Duodenal mucosa (tissue), 2 donors: ENCODE data around the gene SPTBN2.

Experiments used
- H3K27ac ChIP-seq: one replicate; pipeline ENCODE4 v1.7.0; 2013; ENCODE audit warnings: low read depth, low read length
- H3K27me3 ChIP-seq, 2 donors: one replicate each; pipeline ENCODE4 v1.7.0; 2013; ENCODE audit warnings: low read length in 2 of 2, control low read depth in 1 of 2; ENCODE audit not compliant: insufficient read depth in 2 of 2, control insufficient read depth in 1 of 2
- H3K36me3 ChIP-seq, 2 donors: one replicate each; pipeline ENCODE4 v1.7.0; 2013; ENCODE audit warnings: low read length in 2 of 2, control low read depth in 1 of 2; ENCODE audit not compliant: insufficient read depth in 2 of 2, control insufficient read depth in 1 of 2
- H3K4me1 ChIP-seq, 2 donors: one replicate each; pipeline ENCODE4 v1.7.0; 2013; ENCODE audit warnings: low read length in 2 of 2, control low read depth in 1 of 2; ENCODE audit not compliant: insufficient read depth in 2 of 2, control insufficient read depth in 1 of 2
- H3K4me3 ChIP-seq, 2 donors: one replicate each; pipeline ENCODE4 v1.7.0; 2013; ENCODE audit warnings: low read length in 2 of 2, low read depth in 1 of 2
- H3K9ac ChIP-seq, 2 donors: one replicate each; pipeline ENCODE4 v1.7.0; 2013; ENCODE audit warnings: low read length in 2 of 2, low read depth in 1 of 2
- H3K9me3 ChIP-seq, 2 donors: one replicate each; pipeline ENCODE4 v1.7.0; 2013; ENCODE audit warnings: low read length in 2 of 2, control low read depth in 1 of 2; ENCODE audit not compliant: control insufficient read depth in 1 of 2

The SPTBN2 gene

DNA sequence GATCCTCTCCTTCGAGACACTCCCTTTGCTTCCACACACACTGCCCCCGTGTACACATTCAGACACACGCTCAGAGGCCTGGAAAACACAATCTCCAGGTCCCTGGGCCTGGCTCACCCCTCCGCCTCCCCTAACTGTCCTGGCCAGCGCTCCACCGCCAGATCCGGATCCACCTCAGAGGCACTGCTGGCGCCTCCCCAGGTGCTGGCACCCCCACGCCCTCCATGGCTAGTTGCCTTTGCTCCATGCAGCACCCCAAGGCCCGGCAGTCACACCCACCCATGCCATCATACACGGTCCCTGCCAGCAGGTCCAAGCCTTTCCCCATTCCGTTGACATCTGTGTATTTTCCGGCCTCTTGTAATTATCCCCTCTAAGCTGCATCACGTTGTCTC lies 11.1 kb downstream of the SPTBN2 start:
- Histone ChIP-seq H3K4me3 (peak overlapping the region in 1 of 2 donors; percentile 24), H3K4me1 (peaks cover 19 to 34% of the 10 kb centered on the region in 2 donors), H3K9ac (no peak overlapping the region), H3K27me3 (no peaks in the 10 kb centered on the region), H3K36me3 (no peaks in the 10 kb centered on the region), H3K27ac (no peak overlapping the region), H3K9me3 (no peaks in the 10 kb centered on the region)

DNA sequence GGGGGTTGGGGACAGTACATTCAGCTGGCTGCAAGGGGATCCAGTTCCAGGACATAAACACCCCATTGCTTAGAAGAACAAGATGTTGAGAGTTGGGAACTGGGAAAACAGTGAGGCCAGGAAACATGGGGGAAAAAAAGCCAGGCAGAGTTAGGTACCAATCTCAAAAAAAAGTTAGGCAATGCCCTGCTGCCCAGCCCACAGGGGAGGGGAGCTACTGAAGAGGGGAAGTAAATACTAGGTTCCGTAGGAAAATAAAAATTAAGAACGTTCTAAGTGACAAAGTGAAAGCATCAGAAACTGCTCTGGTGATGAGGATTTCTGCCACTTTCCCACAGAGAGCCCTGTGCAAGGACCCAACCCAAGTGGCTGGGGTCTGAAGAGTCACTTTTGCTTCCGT lies 12.0 kb downstream of the SPTBN2 start:
- Histone ChIP-seq H3K9me3 (no peaks in the 10 kb centered on the region), H3K4me3 (no peak overlapping the region), H3K36me3 (no peaks in the 10 kb centered on the region), H3K27me3 (no peaks in the 10 kb centered on the region), H3K27ac (no peak overlapping the region), H3K4me1 (peaks cover 19 to 34% of the 10 kb centered on the region in 2 donors), H3K9ac (no peak overlapping the region)

DNA sequence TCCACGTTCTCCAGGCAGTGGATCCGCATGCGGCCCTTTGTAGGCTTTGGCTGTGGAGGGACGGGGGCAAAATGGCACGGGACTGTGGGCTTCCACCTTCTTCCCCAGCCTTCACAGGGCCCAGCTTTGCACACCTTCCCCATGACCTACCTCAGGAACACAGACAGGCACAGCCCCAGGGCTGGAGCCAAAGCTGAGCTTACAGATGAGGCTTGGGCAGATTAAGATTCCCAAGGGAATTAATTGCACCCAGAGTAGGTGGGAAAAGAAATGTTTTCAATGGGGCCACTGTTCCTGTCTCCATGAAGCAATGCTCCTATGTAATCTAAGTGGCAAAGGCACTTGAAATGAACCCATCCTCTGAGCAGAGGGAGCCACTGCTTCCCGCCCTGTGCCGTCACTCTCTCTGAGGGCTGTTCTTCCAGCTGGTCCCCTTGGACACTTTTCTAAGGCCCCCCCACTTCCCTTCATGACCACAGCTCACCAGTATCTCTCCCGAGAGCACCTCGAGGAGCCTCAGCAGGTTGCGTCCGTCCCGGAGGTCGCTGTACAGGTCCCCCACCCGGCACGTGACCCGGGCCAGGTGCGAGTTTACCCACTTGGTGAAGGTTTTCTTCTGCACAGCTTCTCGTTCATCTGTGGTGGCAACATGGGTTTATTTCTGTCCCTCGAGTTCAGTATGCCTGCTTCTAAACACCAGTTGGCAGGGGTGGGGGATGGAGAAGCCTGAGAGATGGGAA lies 13.5 kb downstream of the SPTBN2 start:
- Histone ChIP-seq H3K27ac (no peak overlapping the region), H3K9ac (no peak overlapping the region), H3K4me1 (peaks cover 12 to 28% of the 10 kb centered on the region in 2 donors), H3K36me3 (no peaks in the 10 kb centered on the region), H3K4me3 (no peak overlapping the region), H3K27me3 (no peaks in the 10 kb centered on the region), H3K9me3 (no peaks in the 10 kb centered on the region)

DNA sequence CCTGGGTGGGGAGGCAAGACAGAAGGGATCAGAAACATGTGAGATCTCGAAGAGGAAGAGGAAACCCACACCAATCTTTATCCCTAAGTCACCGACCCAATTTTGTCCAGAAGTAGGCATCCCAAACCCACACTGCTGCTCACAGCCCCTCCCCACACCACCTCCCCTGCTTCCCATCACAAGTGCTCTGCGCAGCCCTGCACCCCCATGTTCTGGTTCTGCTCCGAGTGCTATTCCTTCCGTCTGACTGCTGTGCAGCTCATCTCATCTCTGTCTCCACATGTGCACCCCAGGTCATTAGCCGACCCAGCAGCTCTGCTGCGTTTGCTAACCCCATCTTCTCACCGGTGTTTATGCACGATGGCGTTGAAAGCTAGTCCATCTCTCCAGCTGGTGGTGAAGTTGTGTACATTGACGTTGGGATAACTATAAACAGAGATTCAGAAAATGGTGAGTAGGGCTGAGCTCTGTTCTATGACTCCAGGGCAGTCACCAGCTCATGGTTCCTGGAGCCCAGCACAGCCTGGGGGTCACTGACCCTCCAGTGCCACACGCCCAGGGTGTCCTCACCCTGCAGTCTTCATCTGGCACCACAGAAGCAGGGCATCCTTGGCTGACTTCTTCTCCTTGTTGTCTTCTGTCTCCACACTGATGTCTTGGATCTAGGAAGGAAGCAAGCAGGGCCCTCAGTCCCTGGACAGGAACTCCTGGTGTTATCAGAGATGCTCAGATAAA lies 15.1 kb downstream of the SPTBN2 start:
- no peak overlapping the region for H3K9ac ChIP-seq
- H3K9me3 ChIP-seq: no peaks in the 10 kb centered on the region
- H3K27ac ChIP-seq: no peak overlapping the region
- peaks cover 7 to 13% of the 10 kb centered on the region in 2 donors for H3K4me1 ChIP-seq
- H3K36me3 ChIP-seq: no peaks in the 10 kb centered on the region
- H3K4me3 ChIP-seq: no peak overlapping the region
- no peaks in the 10 kb centered on the region for H3K27me3 ChIP-seq

DNA sequence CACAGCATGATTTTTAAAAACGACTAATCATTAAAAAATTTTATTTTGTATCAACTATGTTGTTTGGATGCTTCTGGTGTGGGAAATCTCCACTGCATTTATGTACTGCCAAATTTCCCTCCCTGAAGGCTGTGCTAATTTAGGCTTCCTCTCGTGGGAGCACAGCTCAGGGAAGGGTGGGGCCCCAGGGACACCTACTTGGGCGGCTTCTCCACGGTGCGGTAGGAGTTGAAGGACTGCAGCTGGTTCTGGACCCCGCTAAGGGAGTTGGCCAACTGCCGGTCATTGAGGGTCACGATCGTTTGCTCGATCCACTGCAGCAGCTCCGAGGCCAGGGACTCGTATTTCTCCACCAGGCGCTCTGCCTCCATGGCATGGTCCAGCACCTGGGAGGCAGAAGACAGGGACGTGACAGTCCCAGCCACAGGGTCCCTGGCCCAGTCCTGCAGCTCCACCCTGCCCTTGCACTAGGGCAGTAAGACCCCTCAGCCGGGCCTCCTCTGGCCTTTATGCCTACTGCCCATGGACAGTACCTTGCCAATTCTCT lies 18.6 kb downstream of the SPTBN2 start:
- H3K27me3 ChIP-seq: no peaks in the 10 kb centered on the region
- H3K9ac ChIP-seq: no peak overlapping the region
- H3K4me3 ChIP-seq: no peak overlapping the region
- H3K4me1 ChIP-seq: no peaks in the 10 kb centered on the region
- H3K36me3 ChIP-seq: no peaks in the 10 kb centered on the region
- H3K27ac ChIP-seq: no peak overlapping the region
- no peaks in the 10 kb centered on the region for H3K9me3 ChIP-seq

DNA sequence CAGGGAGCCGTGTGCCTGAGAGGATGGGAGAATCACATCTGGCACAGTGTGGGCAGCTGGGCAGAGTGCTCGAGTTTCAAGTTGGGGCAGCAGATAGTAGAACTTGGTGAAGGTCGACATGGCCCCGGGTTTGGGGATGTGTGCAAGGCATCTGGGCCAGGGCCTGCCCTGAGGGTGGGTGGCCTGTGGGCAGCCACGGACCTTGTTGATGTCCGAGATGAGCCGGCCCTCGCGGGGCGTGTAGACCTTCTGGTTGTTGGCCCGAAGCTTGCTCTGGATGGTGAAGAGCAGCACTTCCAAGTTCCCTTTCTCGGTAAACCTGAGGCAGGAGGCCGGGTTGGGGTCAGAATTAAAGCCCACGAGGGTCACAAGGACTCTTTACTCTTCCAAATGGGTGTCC lies 20.3 kb downstream of the SPTBN2 start:
- no peak overlapping the region for H3K9ac ChIP-seq
- no peaks in the 10 kb centered on the region for H3K9me3 ChIP-seq
- H3K27ac ChIP-seq: no peak overlapping the region
- no peaks in the 10 kb centered on the region for H3K36me3 ChIP-seq
- no peak overlapping the region for H3K4me3 ChIP-seq
- H3K4me1 ChIP-seq: no peaks in the 10 kb centered on the region
- no peaks in the 10 kb centered on the region for H3K27me3 ChIP-seq

DNA sequence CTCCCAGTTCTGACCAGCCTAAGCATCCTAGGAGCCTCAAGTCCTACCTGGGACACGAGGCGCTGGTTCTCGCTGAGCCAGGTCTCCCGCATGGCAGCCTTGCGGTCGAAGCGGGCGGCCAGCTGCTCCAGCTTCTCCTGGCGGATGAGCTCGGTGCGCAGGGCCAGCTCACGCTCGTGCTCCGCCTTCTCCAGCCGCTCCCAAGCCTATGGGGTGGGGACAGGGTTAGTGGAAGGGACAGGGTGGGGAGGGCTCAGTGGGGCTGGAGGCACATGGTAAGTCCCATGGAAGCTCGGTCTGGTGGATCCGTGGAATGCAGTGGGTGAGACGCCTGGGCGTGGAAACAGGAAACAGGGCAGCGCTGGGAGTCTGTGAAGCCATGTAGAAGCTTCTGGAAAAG lies 20.9 kb downstream of the SPTBN2 start:
- Histone ChIP-seq H3K9ac (no peak overlapping the region), H3K27me3 (no peaks in the 10 kb centered on the region), H3K4me3 (no peak overlapping the region), H3K36me3 (no peaks in the 10 kb centered on the region), H3K9me3 (no peaks in the 10 kb centered on the region), H3K4me1 (no peaks in the 10 kb centered on the region), H3K27ac (no peak overlapping the region)

DNA sequence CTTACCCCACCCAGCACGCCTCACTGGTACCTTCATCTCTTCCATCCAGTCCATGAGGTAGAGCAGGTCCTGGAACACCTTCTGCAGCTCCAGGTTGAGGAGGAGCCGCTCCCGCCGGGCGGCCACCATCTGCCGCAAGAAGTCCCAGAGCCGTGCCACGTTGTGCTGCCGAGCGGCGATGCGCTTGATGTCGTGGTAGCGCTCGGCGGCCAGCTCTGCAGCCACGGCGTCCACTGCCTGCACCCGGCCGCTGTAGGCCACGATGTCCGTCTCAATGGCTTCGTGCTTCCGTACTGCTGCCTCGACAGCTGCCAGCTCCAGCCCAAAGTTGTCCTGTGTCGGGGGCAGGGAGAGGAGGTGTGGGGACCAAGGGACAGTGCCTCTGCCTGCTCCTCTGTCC lies 21.5 kb downstream of the SPTBN2 start:
- H3K9ac ChIP-seq: no peak overlapping the region
- H3K4me1 ChIP-seq: no peaks in the 10 kb centered on the region
- no peaks in the 10 kb centered on the region for H3K36me3 ChIP-seq
- no peak overlapping the region for H3K4me3 ChIP-seq
- no peaks in the 10 kb centered on the region for H3K9me3 ChIP-seq
- H3K27ac ChIP-seq: no peak overlapping the region
- H3K27me3 ChIP-seq: no peaks in the 10 kb centered on the region

DNA sequence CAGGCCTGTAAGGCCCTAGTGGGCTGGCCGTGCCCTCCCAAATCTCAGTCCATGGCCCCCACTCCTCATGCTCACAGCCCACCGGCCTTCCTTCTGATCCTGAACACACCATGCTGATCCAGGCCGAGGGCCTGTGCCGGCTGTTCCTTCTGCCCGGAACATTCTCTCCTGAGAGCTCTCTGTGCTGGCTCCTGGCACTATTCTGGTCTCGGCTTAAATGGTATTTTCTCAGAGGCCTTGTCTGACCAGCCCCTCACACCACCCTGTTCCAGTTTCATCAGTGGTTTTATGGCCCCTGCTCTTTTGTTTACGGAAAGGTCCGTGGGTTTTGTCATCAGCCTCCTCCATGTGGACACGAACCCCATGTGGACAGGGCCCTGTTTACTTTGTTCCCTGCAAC lies 22.0 kb downstream of the SPTBN2 start:
- Histone ChIP-seq H3K4me3 (no peak overlapping the region), H3K27me3 (no peaks in the 10 kb centered on the region), H3K9me3 (no peaks in the 10 kb centered on the region), H3K4me1 (no peaks in the 10 kb centered on the region), H3K9ac (no peak overlapping the region), H3K27ac (no peak overlapping the region), H3K36me3 (no peaks in the 10 kb centered on the region)

DNA sequence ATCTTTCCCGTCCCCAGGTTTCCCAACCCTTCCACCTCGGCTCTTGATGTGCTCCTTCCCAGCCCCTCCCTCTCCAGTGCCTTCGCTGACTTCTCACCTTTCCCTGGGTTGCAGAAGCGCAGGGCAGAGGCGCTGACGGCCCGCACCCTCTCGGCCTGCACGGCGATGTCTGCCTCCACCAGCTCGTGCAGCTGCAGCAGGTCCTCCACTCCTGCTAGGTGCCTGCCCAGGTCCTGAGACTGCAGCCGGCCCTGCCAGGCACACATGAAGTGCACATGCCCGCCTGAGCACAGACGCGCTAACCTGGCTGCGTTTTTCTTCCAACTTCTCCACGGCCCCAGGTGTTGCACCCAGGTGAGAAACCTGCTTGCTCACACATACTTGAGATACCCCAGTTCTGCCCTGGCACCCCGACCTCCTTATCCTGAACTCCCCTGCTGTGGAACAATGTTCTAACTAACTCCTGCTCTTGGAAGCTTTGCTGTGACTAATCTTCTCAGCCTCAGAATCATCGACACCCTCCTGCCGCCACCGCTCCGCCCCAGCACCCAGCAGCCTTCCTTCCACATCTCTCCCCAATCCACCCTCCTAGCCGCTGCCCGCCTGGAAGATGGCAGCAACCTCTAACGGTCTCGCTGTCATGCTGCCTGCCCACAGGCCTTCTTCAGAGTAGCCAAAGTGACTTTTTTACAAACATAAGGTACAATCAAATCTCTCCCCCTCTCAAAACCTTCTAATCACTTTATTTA lies 23.3 kb downstream of the SPTBN2 start:
- Histone ChIP-seq H3K9ac (no peak overlapping the region), H3K9me3 (no peaks in the 10 kb centered on the region)

More for the DNA sequence above, 23.3 kb downstream of the SPTBN2 start:
- Histone ChIP-seq H3K27ac (no peak overlapping the region), H3K27me3 (no peaks in the 10 kb centered on the region), H3K4me3 (no peak overlapping the region), H3K36me3 (no peaks in the 10 kb centered on the region), H3K4me1 (no peaks in the 10 kb centered on the region)
